ENCODE measurements around the gene NOS1. TPM values are rescaled to one million over a fixed set of nuclear protein-coding genes. Genes with fewer than 3 reads are reported as not detected.

Gene NOS1
- total RNA-seq, 1 donor, result not detected

DNA sequence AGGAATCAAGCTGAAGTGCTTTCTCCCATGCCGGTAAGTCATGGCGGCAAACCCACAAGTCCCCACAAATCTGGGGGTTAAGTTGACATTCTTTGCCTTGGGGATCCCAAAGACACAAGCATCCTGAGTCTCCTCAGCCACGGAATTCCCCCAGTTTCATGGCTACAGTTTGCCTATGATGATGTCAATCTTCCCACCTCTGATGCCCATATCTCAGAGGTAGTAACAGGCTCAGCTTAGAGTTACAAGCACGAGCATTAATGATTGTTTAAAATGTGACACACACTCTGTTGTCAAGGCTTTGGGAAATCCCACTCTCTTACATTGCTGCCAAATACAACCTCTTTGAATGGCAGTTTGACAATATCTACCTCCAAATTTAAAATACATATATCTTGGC, 22.3 kb downstream of the NOS1 start:
- TF ChIP-seq, protein P1, sequence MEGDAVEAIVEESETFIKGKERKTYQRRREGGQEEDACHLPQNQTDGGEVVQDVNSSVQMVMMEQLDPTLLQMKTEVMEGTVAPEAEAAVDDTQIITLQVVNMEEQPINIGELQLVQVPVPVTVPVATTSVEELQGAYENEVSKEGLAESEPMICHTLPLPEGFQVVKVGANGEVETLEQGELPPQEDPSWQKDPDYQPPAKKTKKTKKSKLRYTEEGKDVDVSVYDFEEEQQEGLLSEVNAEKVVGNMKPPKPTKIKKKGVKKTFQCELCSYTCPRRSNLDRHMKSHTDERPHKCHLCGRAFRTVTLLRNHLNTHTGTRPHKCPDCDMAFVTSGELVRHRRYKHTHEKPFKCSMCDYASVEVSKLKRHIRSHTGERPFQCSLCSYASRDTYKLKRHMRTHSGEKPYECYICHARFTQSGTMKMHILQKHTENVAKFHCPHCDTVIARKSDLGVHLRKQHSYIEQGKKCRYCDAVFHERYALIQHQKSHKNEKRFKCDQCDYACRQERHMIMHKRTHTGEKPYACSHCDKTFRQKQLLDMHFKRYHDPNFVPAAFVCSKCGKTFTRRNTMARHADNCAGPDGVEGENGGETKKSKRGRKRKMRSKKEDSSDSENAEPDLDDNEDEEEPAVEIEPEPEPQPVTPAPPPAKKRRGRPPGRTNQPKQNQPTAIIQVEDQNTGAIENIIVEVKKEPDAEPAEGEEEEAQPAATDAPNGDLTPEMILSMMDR (IDR thresholded peaks at IDR 0.05; ENCODE audit: insufficient read depth, low read depth, low read length), result no peak
- no peak for DNase-seq (ENCODE audit: low read depth)
- H3K4me3 ChIP-seq (ENCODE audit: low read depth, low read length), result no peak overlapping the region

DNA sequence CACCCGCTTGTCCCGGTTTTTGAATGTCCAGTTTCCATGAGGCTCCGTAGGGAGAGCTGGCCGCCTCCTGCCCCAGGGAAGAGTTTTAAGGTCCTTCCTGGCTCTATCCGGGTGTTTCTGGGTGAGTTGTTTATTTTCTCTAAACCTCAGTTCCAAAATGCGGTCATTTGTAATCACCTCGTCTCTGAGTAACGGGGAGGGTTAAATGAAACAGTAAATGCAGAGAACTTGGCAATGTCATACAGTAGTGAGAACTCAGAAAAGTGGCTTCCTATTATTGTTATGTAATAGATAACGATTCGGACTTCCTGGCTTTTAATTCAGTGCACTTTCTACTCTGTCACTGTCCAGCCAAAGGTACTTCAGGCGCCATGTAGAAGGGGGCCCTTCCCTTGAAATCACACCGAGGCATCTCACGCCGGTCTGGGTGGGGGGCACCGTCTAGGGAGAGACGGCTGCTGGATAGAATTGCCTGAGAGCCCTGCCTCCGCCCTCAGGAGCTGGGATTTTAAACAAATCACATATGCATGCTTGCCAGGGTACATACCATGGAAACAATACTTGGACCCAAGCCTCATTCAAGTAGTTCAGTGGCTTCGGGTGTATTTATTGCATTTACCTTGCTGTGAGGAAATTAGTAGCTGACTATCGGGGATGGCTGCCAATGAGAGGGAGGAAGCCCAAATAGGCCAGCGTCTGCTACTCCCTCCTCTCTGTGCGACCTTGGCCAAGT, 26.4 kb downstream of the NOS1 start:
- TF ChIP-seq, protein P1 (IDR thresholded peaks at IDR 0.05; ENCODE audit: insufficient read depth, low read depth, low read length), result no peak
- no peak overlapping the region for H3K4me3 ChIP-seq (ENCODE audit: low read depth, low read length)
- DNase-seq (ENCODE audit: low read depth), result no peak

DNA sequence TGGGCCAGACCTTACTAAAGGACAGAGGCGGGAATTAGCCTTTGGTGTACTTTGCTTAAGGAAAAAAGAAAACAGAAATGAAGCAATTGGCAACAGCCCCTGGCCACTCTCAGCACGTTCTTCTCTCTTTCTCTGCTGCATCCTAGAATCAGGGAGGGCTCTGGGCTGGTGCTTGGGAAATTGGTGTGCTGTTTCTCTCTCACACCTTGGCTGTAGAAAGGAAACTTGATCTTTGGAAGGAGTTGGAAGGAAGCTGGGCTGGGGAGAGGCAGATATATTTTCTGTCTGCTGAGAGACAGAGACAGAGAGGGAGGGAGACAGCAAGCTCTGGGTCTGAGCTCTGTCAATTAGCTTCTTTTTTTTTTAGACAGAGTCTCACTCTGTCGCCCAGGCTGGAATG, 27.4 kb downstream of the NOS1 start:
- H3K4me3 ChIP-seq (ENCODE audit: low read depth, low read length), result no peak overlapping the region
- TF ChIP-seq, protein P1 (IDR thresholded peaks at IDR 0.05; ENCODE audit: insufficient read depth, low read depth, low read length), result no peak
- no peak for DNase-seq (ENCODE audit: low read depth)

DNA sequence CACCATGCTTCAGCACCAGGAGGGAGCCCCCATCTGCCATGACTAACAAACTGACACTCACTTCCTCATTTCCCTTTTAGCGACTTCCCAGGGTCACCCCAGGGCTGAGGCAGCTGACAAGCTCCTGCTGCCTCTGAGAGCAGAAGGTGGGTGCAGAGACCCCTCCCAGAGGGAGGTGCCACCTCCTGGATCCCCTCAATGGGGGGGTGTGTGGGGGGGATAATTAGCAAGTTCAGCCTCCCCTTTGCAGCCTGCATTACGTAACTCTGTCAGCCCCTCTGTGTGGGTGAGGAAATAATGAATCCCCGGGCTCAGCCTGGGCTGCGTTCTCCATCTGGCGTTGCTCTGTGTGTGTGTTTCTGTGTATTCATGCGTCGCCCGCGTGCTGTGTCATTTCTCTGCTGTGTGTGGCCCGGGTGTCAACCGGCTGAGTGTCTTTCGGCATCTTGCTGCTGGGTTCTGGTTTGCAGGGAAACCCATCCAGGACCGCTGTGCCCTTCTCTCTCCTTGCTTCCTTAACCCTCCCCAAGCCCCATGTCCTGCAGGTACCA, 28.0 kb downstream of the NOS1 start:
- no peak overlapping the region for H3K4me3 ChIP-seq (ENCODE audit: low read depth, low read length)
- no peak for DNase-seq (ENCODE audit: low read depth)
- TF ChIP-seq, protein P1 (IDR thresholded peaks at IDR 0.05; ENCODE audit: insufficient read depth, low read depth, low read length), result no peak

DNA sequence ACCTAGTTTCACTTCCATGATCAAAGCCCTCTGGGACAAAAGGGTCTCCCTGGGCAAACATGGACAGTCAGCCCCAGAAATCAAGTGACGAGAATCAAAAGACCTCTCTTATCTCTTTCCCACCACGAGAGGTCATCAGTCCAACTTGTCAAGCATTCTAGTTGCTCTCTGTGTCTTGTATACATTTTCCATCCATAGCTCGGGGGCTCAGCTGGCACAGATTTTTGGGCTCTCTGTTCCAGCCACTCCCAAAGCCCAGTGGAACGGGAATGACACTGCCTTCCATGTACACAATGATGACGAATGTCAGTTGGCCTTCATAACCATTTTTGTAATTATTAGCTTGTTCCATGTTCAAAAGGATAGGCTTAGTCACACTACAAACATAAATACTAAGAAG, 29.7 kb downstream of the NOS1 start:
- TF ChIP-seq, protein P1 (IDR thresholded peaks at IDR 0.05; ENCODE audit: insufficient read depth, low read depth, low read length), result no peak
- no peak for DNase-seq (ENCODE audit: low read depth)
- H3K4me3 ChIP-seq (ENCODE audit: low read depth, low read length), result no peak overlapping the region

DNA sequence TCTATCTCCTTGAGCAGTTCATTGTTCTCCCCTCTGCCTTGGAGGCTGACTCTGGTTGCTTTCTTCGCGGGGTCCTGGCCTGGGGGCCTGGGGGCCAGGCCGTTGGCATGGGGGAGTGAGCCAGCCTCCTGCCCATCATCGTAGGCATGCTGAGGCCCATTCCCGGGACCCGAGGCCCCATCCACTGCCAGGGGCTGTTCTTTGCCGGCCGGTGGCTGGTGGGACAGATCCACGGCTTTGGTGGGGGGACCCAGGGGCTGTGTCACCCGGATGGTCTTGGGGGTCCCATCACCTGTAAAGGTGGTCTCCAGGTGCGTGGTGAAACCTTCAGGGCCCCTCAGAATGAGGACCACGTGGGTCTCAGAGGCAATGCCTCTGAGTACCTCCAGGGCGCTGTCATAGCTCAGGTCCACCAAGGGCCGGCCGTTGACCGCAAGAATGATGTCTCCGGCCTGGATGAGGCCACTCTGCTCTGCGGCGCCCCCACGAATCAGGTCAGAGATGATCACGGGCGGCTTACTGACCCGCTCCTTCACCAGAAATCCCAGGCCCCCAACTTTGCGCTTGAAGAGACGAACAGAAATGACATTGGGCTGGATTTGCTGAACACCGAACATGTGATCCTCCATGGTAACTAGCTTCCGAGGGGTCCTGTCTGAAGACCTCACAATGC, 30.8 kb downstream of the NOS1 start:
- TF ChIP-seq, protein P1 (IDR thresholded peaks at IDR 0.05; ENCODE audit: insufficient read depth, low read depth, low read length), result no peak
- DNase-seq (ENCODE audit: low read depth), result no peak
- no peak overlapping the region for H3K4me3 ChIP-seq (ENCODE audit: low read depth, low read length)
